Neural crest cell (in vitro differentiated cells): ENCODE results near the gene UCN3. TPM values are rescaled to one million over a fixed set of nuclear protein-coding genes. Genes with fewer than 3 reads are reported as not detected.

Experiments
- DNase-seq: peaks from one replicate; pipeline ENCODE4 v3.0.0; 2021; ENCODE audit warnings: low read depth, mixed read lengths, low spot score
- H3K27ac Mint-ChIP-seq: one replicate; pipeline ENCODE4 v1.8.0; 2021; ENCODE audit warnings: mild to moderate bottlenecking, mixed read lengths; ENCODE audit not compliant: unreplicated experiment
- H3K27me3 Mint-ChIP-seq: 2 replicates; pipeline ENCODE4 v1.8.0; 2021; ENCODE audit warnings: low read depth, mild to moderate bottlenecking, mixed read lengths
- H3K36me3 Mint-ChIP-seq: 2 replicates; pipeline ENCODE4 v1.8.0; 2021; ENCODE audit warnings: low read depth, mild to moderate bottlenecking, mixed read lengths
- H3K4me1 Mint-ChIP-seq: 2 replicates; pipeline ENCODE4 v1.8.0; 2021; ENCODE audit warnings: mixed read lengths
- H3K4me3 Mint-ChIP-seq: one replicate; pipeline ENCODE4 v1.8.0; 2021; ENCODE audit warnings: mild to moderate bottlenecking, mixed read lengths
- H3K9me3 Mint-ChIP-seq: 2 replicates; pipeline ENCODE4 v1.8.0; 2021; ENCODE audit warnings: mixed read lengths
- CTCF ChIP-seq: fragments of 200-600 bp; sonication (generic); conservative IDR thresholded peaks from 2 replicates; pipeline ENCODE4 v1.5.0; 2021; ENCODE audit warnings: antibody characterized with exemption, mild to moderate bottlenecking
- long read RNA-seq: library from polyadenylated mRNA; unstranded; transcript quantifications from one replicate; pipeline ENCODE4 v2.0.0, GENCODE V29; 2020
- total RNA-seq: library from RNA; stranded (reverse); gene quantifications from 2 replicates; pipeline ENCODE4 v1.2.1, GENCODE V29; 2021

The UCN3 gene
- not detected in 2 replicates for total RNA-seq
- long read RNA-seq = 0 reads

GRCh38 chr10:5364890-5365338 is at the start of gene UCN3:
Gene UCN3 (plus strand): TSS chr10:5364966. CDS start chr10:5373721, 8,755 bp downstream.
- Mint-ChIP-seq H3K27me3 (peaks cover 46% of the 10 kb centered on the region), H3K27ac (no peak within 1 kb of the TSS), H3K4me3 (no peak within 1 kb of the TSS), H3K36me3 (no peaks in the 10 kb centered on the region), H3K9me3 (peaks cover 3% of the 10 kb centered on the region), H3K4me1 (no peaks in the 10 kb centered on the region)
- no peak for TF ChIP-seq CTCF
- DNase-seq = no peak

- TF ChIP-seq CTCF = no peak
- Mint-ChIP-seq H3K4me3 (no peak overlapping the region), H3K9me3 (peaks cover 11% of the 10 kb centered on the region), H3K4me1 (peaks cover 11% of the 10 kb centered on the region), H3K36me3 (no peaks in the 10 kb centered on the region), H3K27me3 (no peaks in the 10 kb centered on the region), H3K27ac (no peak overlapping the region)
- no peak for DNase-seq
Observed at GRCh38 chr10:5317547-5318107, 47.1 kb upstream of the UCN3 start.

- Mint-ChIP-seq H3K9me3 (peaks cover 11% of the 10 kb centered on the region), H3K4me3 (no peak overlapping the region), H3K27me3 (no peaks in the 10 kb centered on the region), H3K27ac (no peak overlapping the region), H3K36me3 (no peaks in the 10 kb centered on the region), H3K4me1 (peaks cover 11% of the 10 kb centered on the region)
- no peak for TF ChIP-seq CTCF
- DNase-seq = no peak
Observed at GRCh38 chr10:5318148-5318547, 46.6 kb upstream of the UCN3 start.

- no peak for TF ChIP-seq CTCF
- H3K9me3 Mint-ChIP-seq = peaks cover 11% of the 10 kb centered on the region
- no peak overlapping the region for H3K4me3 Mint-ChIP-seq
- no peak for DNase-seq
- H3K36me3 Mint-ChIP-seq = no peaks in the 10 kb centered on the region
- no peaks in the 10 kb centered on the region for H3K27me3 Mint-ChIP-seq
- H3K27ac Mint-ChIP-seq = no peak overlapping the region
- peaks cover 12% of the 10 kb centered on the region for H3K4me1 Mint-ChIP-seq
Observed at GRCh38 chr10:5319863-5320262, 44.9 kb upstream of the UCN3 start.

GRCh38 chr10:5321273-5321672 is 43.5 kb upstream of the UCN3 start:
- H3K36me3 Mint-ChIP-seq = no peaks in the 10 kb centered on the region
- H3K27me3 Mint-ChIP-seq = no peaks in the 10 kb centered on the region
- DNase-seq = no peak
- no peak overlapping the region for H3K27ac Mint-ChIP-seq
- TF ChIP-seq CTCF = no peak
- no peak overlapping the region for H3K4me3 Mint-ChIP-seq
- H3K4me1 Mint-ChIP-seq = peaks cover 19% of the 10 kb centered on the region
- peaks cover 11% of the 10 kb centered on the region for H3K9me3 Mint-ChIP-seq
